ENCODE measurements around the gene GFOD1. TPM values are rescaled to one million over a fixed set of nuclear protein-coding genes. Genes with fewer than 3 reads are reported as not detected.
"Not testable (repeated sequence)": the region's sequence is repeated elsewhere in the genome, so short reads cannot be mapped to it uniquely, and the experiment has no call there.

GFOD1 gene
- total RNA-seq, 8 experiments from 2014 or later: 2.8 to 40.0 (median 9.4) TPM

DNA sequence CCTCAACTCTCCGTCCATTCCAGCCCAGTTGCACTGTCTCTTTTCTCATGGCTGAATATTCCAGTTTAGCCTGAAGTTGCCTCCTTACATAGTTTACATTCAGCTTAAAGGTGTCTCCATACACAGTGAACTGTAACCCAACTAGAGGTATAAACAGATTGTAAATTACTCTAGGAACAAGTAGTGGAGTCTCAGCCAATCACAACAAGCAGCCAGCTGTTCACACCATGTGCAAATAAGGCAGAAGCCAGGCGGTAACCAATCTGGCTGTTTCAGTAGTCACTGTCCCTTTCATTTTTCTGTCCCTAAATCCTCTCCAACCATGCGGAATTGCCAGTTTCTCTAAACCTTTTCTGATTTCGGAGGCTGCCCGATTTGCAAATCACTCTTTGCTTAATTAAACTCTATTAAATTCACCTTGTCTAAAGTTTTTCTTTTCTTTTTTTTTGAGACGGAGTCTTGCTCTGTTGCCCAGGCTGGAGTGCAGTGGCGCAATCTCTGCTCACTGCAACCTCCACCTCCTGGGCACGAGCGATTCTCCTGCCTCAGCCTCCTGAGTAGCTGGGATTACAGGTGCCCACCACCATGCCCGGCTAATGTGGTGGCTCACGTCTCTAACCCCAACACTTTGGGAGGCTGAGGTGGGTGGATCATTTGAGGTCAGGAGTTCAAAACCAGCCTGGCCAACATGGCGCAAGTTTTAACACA, 37.6 kb upstream of the GFOD1 start:
- WGBS, 10 experiments: 83 to 100% (median 95%) methylated on average over 2 to 12 of the region's 12 CpGs
- in situ Hi-C loops (cut with MboI; ENCODE audit: low pct_unique_long_range_greater_than_20kb in 2 of 9, low sequenced_read_pairs in 9 of 9, unreplicated experiment in 9 of 9): loop anchor here in 1 of 9 experiments (25.0 kb wide), 1 partner anchor 188 kb away; the partner anchor contains the start of gene TBC1D7
- no peak overlapping the region for H3K4me3 ChIP-seq
- H3K27ac ChIP-seq: no peak overlapping the region
- H3K4me1 ChIP-seq (replicated peaks in 1 of 2): no peaks in the 10 kb centered on the region
- peak in 1 of 8 experiments; percentile 18 for ATAC-seq (replicated peaks in 6 of 8)

DNA sequence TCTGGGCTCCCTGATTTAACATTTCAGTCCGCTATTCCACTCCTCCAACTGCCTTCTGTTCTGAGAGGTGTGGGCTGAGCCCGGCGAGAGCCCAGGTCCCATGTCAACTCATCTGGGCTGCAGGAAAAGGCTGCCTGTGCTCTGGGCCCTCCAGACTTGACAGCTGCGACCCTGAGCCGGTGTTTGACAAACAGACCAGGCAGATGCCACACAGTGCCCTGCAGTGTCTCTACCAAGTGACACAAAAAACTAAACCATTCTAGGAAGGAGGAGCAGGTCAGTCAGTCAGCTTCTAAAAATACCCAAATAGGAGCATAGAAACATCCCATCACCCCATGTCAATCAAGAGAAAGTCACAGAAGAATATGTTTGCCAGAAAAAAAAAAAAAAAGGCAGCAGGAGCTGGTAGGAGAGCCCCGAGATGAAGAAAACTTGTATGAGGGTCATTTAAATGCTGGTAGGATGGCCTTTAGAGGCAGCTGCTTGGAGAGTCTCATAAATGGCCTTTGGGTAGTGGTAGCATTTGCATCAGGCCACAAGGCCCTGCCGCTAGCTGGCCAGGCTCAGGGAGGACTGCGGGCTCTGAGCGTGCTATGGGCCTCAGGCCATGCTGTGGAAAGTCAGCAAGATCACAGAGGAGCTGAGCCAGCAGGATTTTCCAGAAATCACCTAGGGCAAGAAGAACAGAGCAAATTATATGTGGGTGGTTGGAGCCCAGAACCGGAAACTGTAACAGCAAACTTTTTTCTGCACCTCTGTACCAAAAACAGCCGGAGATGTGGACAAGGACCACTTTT, 36.6 kb upstream of the GFOD1 start:
- in situ Hi-C loops (cut with MboI; ENCODE audit: low pct_unique_long_range_greater_than_20kb in 2 of 9, low sequenced_read_pairs in 9 of 9, unreplicated experiment in 9 of 9): no loop called here
- Histone ChIP-seq H3K4me3 (no peak overlapping the region), H3K4me1 (replicated peaks in 1 of 2) (no peaks in the 10 kb centered on the region), H3K27ac (no peak overlapping the region)
- ATAC-seq (replicated peaks in 6 of 8): peak in 1 of 8 experiments; percentile 72
- 72 to 100% (median 87%) methylated on average over 1 to 8 of the region's 11 CpGs; no CpG with 5 or more reads in 1 of the 10 experiments for WGBS, 10 experiments

DNA sequence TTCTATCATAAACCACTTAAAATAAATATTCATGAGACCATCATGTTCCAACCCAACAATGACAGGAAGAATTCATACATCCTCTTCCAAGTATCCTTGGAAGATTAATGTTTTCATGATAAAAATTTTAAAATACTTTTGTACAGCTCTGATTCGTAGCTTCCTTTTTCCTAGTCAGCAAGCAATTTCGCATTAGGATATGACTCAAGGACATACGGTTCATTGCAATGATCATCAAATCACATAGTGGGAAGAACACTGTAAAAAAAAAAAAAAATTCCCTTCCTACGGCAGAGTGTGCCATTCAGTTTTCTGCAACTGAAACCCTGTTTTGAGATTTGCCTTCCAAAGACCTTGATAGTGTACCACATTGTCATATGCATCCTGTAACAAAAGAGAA, 35.3 kb upstream of the GFOD1 start:
- no peaks in the 10 kb centered on the region for H3K4me1 ChIP-seq (replicated peaks in 1 of 2)
- no peak overlapping the region for H3K27ac ChIP-seq
- in situ Hi-C loops (cut with MboI; ENCODE audit: low pct_unique_long_range_greater_than_20kb in 2 of 9, low sequenced_read_pairs in 9 of 9, unreplicated experiment in 9 of 9): no loop called here
- WGBS, 10 experiments: 3 to 100% (median 62%) methylated on average over 3 to 4 of the region's 4 CpGs
- ATAC-seq (replicated peaks in 6 of 8): peak in 3 of 8 experiments; percentile 32 to 56 (median 53)
- no peak overlapping the region for H3K4me3 ChIP-seq

DNA sequence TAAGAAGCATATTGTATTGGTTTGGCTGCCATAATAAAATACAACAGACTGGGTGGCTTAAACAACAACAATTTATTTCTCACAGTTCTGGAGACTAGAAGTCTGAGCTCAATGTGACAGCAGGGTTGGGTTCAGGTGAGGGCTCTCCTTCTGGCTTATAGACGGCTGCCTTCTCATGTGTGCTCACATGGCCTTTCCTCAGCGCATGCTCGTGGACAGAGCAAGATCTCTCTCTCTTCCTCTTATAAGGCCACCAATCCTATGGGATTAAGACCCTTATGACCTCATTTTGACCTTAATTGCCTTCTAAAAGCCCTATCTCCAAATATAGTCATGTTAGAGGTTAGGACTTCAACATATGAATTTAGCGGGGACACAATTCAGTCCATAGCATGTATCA, 32.4 kb upstream of the GFOD1 start:
- WGBS, 10 experiments: 85 to 100% (median 92%) methylated on average over 1 to 4 of the region's 4 CpGs; no CpG with 5 or more reads in 3 of the 10 experiments
- in situ Hi-C loops (cut with MboI; ENCODE audit: low pct_unique_long_range_greater_than_20kb in 2 of 9, low sequenced_read_pairs in 9 of 9, unreplicated experiment in 9 of 9): no loop called here
- Histone ChIP-seq H3K4me3 (no peak overlapping the region), H3K27ac (no peak overlapping the region), H3K4me1 (replicated peaks in 1 of 2) (no peaks in the 10 kb centered on the region)
- ATAC-seq (replicated peaks in 6 of 8): no peak

DNA sequence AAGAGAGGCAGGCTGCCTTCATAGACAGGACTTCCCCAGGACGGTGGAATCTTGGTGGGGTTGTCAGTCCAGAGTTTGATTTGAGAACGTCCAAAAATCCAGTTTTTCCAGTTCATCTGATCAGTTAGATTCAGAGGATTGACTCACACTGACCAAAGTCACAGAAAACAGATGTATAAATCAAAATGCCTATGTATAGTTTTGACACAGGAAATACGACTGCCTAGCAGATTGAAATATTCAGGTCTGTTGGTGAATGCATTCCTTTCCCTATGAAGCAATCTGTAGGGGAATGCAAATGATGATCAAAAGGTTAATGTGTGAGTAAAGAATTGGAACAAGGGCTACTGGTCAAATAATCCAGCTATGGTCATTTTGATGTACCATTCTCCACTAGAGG, 29.7 kb upstream of the GFOD1 start:
- no peak overlapping the region for H3K4me3 ChIP-seq
- H3K4me1 ChIP-seq (replicated peaks in 1 of 2): no peaks in the 10 kb centered on the region
- ATAC-seq (replicated peaks in 6 of 8): peak in 3 of 8 experiments; percentile 18 to 75 (median 65)
- 0 to 83% (median 60%) methylated on average over 1 to 3 of the region's 3 CpGs; no CpG with 5 or more reads in 1 of the 10 experiments for WGBS, 10 experiments
- in situ Hi-C loops (cut with MboI; ENCODE audit: low pct_unique_long_range_greater_than_20kb in 2 of 9, low sequenced_read_pairs in 9 of 9, unreplicated experiment in 9 of 9): no loop called here
- H3K27ac ChIP-seq: no peak overlapping the region

DNA sequence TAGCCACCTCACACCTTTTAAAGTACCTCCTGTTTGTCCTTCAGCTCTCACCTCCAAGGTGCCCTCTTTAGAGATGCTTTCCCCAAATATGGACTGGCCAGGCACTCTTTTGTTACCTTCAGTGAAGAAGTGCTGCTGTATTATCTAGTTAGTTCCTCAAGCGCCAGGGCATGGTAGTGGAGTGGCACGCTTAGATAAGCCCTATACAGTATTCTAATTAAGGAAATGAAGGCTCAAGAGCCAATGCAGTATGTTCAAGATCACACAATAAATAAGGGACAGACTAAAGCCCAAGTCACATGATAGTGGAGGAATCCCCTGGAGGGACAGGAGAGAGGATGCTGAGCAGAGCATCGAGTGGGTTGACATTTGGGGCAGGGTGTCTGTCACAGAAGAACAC, 28.5 kb upstream of the GFOD1 start:
- 78 to 100% (median 96%) methylated on average over 1 to 3 of the region's 3 CpGs; no CpG with 5 or more reads in 1 of the 10 experiments for WGBS, 10 experiments
- Histone ChIP-seq H3K27ac (no peak overlapping the region), H3K4me3 (no peak overlapping the region), H3K4me1 (replicated peaks in 1 of 2) (no peaks in the 10 kb centered on the region)
- in situ Hi-C loops (cut with MboI; ENCODE audit: low pct_unique_long_range_greater_than_20kb in 2 of 9, low sequenced_read_pairs in 9 of 9, unreplicated experiment in 9 of 9): no loop called here
- no peak for ATAC-seq (replicated peaks in 6 of 8)

DNA sequence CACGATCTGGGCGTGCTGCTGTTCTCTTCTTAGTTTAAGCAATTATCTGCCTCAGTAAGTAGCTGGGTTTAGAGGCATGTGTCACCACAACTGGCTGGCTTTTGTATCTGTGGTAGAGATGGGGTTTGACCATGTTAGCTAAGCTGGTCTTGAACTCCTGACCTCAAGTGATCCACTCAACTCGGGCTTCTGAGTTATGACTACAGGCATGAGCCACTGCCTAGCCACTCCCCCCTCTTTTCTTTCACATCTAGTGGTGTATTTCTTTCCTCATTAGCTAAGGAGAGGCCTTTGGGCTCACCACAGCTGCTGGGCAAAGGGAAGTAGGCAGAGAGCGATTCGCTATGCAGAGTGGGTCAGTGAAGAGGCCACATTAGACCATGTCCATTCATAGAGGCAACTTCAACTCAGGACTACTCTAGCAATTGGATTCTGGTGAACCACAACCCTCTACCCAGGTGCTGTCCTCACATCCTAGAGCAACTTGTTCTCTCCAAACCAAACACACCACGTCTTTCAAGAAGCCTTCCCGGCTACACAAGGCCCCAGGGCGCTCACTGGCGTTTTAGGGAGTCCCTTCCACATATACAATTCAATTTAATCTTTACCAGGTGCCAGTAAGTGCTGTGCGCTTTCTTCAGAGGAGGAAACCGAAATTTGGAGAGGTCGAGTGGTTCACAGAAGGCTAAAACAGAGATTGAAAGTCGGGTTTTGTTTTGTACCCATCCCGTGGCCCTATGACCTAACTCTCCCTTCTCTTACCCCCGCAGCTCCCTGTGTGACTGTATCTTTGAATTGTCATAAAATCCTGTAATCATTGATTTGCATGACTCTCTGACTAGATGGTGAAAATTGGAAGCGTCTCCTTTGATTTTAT, 26.5 kb upstream of the GFOD1 start:
- WGBS, 10 experiments: 54 to 92% (median 76%) methylated on average over 2 to 11 of the region's 16 CpGs
- no peak overlapping the region for H3K27ac ChIP-seq
- ATAC-seq (replicated peaks in 6 of 8): peak in 2 of 8 experiments; percentile 6 to 21
- no peak overlapping the region for H3K4me3 ChIP-seq
- in situ Hi-C loops (cut with MboI; ENCODE audit: low pct_unique_long_range_greater_than_20kb in 2 of 9, low sequenced_read_pairs in 9 of 9, unreplicated experiment in 9 of 9): no loop called here
- no peaks in the 10 kb centered on the region for H3K4me1 ChIP-seq (replicated peaks in 1 of 2)

DNA sequence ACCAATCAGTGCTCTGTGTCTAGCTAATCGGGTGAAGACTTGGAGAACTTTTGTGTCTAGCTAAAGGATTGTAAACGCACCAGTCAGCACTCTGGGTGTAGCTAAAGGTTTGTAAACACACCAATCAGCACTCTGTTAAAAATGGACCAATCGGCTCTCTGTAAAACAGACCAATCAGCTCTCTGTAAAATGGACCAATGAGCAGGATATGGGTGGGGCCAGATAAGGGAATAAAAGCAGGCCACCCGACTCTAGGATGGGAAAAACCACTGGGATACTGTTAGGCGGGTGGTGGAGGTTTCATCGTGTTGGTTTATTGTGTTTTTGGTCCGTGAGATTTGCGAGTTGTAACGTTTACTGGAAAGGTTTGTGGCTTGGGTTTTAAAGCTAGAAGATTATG, 25.5 kb upstream of the GFOD1 start:
- ATAC-seq (replicated peaks in 6 of 8): no peak
- no peaks in the 10 kb centered on the region for H3K4me1 ChIP-seq (replicated peaks in 1 of 2)
- no peak overlapping the region for H3K27ac ChIP-seq
- H3K4me3 ChIP-seq: no peak overlapping the region
- WGBS, 10 experiments: 69 to 100% (median 85%) methylated on average over 1 to 8 of the region's 9 CpGs; no CpG with 5 or more reads in 1 of the 10 experiments
- in situ Hi-C loops (cut with MboI; ENCODE audit: low pct_unique_long_range_greater_than_20kb in 2 of 9, low sequenced_read_pairs in 9 of 9, unreplicated experiment in 9 of 9): no loop called here

DNA sequence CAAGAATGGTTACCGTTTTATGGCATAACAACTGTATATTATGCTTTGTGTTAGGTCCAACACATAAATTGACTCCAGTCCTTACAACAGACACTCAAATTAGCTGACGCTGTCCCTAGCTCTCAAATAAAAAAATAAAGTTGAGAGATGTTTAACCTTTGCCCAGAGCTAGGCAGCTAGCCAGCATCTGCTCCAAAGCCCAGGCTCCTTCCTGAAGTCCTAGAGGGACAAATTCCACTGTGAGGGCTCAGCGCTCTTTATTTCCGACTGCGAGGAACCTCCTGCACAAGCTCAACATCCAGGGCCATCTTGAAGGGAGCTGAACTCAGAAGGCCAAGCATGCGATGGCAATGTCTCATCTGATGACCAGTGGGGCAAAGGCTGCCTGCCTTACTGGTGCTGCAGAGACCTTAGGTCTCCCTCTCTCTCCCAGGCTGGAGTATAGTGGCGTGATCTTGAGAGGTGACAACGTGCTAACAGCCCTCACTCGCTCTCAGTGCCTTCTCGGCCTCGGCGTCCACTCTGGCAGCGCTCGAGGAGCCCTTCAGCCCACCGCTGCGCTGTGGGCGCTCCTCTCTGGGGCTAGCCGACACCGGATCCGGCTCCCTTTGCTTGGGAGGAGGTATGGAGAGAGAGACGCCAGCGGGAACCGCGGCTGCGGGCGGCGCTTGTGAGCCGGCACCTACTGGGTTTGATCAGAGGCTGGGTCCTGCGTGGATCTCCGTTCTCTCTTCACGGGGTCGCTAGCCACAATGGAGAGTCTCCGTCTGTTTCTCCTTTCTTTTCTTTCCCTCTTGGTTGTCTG, 24.7 kb upstream of the GFOD1 start:
- ATAC-seq (replicated peaks in 6 of 8): no peak
- 50 to 100% (median 89%) methylated on average over 1 to 24 of the region's 33 CpGs for WGBS, 10 experiments
- in situ Hi-C loops (cut with MboI; ENCODE audit: low pct_unique_long_range_greater_than_20kb in 2 of 9, low sequenced_read_pairs in 9 of 9, unreplicated experiment in 9 of 9): no loop called here

DNA sequence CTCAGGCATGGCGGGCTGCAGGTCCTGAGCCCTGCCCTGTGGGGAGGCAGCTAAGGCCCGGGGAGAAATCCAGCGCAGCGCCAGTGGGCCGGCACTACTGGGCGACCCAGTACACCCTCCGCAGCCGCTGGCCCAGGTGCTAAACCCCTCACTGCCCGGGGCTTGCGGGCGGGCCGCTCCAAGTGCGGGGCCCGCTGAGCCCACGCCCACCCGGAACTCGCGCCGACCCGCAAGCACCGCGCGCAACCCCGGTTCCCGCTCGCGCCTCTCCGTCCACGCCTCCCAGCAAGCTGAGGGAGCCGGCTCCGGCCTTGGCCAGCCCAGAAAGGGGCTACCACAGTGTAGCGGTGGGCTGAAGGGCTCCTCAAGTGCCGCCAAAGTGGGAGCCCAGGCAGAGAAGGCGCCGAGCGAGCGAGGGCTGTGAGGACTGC, 23.8 kb upstream of the GFOD1 start:
- H3K4me1 ChIP-seq (replicated peaks in 1 of 2); ATAC-seq (replicated peaks in 6 of 8); H3K4me3 ChIP-seq; H3K27ac ChIP-seq; in situ Hi-C loops (cut with MboI; ENCODE audit: low pct_unique_long_range_greater_than_20kb in 2 of 9, low sequenced_read_pairs in 9 of 9, unreplicated experiment in 9 of 9): not testable (repeated sequence)
- WGBS, 10 experiments: 80 to 100% (median 96%) methylated on average over 4 to 9 of the region's 37 CpGs; no CpG with 5 or more reads in 5 of the 10 experiments

More for the DNA sequence above, 24.7 kb upstream of the GFOD1 start:
- no peaks in the 10 kb centered on the region for H3K4me1 ChIP-seq (replicated peaks in 1 of 2)
- no peak overlapping the region for H3K4me3 ChIP-seq
- H3K27ac ChIP-seq: no peak overlapping the region

DNA sequence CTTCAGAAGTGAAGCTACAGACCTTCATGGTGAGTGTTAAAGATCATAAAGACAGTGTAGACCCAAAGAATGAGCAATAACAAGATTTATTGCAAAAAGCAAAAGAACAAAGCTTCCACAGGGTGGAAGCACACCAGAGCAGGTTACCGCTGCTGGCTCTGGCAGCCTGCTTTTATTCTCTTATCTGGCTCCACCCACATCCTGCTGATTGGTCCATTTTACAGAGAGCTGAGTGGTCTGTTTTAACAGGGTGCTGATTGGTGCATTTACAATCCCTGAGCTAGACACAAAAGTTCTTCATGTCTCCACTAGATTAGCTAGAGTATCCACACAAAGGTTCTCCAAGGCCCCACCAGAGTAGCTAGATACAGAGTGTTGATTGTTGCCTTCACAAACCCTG, 23.0 kb upstream of the GFOD1 start:
- 80 to 100% (median 100%) methylated on average over 1 of the region's 1 CpG; no CpG with 5 or more reads in 6 of the 10 experiments for WGBS, 10 experiments
- not testable (repeated sequence) for H3K4me3 ChIP-seq

More for the DNA sequence above, 23.0 kb upstream of the GFOD1 start:
- in situ Hi-C loops (cut with MboI; ENCODE audit: low pct_unique_long_range_greater_than_20kb in 2 of 9, low sequenced_read_pairs in 9 of 9, unreplicated experiment in 9 of 9); H3K4me1 ChIP-seq (replicated peaks in 1 of 2); H3K27ac ChIP-seq; ATAC-seq (replicated peaks in 6 of 8): not testable (repeated sequence)
